SHP77 (cell line): ENCODE measurements around the gene NRL.

Experiments
- DNase-seq, 2 experiments: peaks; one replicate each; lab custom pipeline; 2025; lab: John Stamatoyannopoulos, UW

Gene NRL

DNA sequence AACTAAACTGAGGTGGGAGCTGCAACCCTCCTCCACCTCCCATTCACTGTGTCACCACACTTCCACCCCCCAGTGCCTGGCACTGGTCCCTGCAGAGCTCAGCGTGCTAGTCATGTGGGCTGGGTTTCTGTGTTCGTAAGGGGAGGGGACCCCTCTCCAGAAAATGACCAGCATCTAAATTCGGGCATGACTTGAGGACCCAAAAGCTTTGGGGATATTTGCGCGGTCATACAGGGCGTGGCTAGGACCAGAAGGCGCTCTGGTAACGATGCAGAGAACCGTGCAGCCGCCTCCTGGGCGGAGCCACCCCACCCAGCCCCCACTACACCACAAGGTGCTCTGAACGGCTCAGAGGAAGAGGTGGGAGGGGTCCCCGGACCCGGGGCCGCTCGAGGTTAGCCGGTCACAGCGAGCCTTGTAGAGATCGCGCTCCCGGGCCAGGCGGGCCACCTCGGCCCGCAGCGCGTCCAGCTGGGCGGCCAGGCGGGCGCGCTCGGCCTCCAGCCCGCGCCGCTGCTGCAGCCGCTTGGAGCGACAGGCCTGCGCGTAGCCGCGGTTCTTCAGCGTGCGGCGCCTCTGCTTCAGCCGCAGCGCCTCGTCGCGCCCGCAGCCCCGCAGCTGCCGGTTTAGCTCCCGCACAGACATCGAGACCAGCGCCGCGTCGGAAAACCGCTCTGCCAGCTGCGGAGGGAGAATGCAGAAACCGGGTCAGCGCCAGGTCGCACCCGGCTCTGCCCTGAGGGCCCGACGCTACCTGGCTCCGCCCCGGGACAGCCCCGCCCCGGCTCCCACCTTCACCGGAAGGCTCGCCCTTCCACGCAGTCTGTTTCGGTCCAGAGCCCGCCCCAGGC is 33.6 kb downstream of the NRL start:
- DNase-seq, result peak; percentile 56 to 60

DNA sequence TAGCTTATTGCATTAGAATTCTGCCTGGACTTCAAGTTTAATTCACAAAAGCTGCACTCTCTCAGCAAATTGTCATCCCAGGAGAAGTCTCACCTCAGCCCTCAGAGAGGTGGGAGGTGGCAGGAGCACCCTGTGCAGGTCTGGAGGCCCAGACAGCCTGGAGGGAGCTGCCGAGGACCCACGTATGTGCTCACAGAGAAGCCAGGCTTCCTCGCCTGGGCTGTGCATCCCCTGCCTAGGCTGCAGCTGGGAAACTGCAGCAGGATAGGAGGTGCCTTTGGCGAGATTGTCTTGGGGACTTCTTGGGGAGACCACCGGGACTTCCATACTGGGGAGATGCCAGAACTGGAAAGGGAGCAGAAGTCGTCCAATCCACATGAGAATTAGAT is 34.6 kb downstream of the NRL start:
- DNase-seq, result no peak

DNA sequence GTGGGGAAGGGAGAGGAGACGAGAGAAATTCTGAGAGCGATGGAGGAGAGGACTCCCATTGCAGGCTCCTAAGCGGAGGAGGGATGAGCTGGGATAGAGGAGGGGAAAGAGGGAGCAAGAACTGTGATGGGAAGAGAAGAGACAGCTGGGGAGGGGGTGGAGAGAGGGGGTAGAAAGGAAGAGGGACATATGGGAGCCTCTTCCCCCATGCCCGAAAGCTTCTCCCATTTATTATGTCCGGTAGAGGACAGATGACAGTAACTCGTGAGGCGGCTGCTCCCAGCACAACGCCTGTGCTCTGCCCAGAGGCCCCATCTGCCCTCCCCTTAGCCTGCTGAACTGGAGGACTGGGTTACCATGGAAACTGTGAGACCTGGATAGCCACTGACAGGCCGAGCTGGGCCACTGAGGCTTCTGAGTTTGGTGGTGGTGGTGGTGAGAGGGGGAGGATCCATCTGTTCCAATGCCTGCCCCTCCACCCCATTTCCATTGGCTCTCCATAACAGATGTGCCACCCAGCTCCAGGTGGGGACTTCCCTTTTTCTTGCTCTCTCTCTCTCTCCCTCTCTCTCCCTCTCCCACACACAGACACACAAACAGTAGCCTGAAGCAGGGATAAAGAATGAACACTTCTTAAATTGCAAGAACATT is 35.1 kb downstream of the NRL start:
- peak; percentile 63 to 67 for DNase-seq

DNA sequence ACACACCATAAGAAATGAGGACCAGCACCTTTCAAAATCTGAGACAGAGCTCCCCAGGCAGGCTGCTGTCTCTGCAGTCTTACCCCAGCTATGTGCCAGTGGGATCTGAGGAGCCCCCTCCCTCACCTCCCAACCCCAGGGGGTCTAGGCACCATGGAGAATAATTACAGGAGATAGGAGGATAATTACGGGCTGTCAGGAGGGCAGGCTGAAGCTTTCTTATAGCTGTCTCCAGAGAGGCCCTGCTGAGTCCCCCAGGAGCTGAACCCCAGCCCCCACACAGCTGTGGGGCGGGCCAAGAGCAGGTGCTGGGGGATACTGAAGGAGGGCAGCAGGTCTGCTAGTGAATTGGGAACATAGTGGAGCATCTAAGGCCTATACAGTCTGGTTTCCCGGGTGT is 36.6 kb downstream of the NRL start:
- no peak for DNase-seq

DNA sequence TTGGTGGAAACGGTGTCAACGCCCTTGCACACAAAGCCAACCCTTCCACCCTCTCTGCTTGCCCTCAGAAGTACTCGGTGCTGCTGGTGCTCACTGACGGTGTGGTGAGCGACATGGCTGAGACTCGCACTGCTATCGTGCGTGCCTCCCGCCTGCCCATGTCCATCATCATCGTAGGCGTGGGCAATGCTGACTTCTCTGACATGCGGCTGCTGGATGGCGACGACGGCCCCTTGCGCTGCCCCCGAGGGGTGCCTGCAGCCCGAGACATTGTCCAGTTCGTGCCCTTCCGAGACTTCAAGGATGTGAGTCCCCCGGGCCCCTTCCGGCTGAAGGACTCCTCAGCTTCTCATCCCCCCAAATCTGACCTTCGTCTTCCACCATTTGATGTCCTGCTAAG is 37.7 kb downstream of the NRL start:
- DNase-seq, result no peak

DNA sequence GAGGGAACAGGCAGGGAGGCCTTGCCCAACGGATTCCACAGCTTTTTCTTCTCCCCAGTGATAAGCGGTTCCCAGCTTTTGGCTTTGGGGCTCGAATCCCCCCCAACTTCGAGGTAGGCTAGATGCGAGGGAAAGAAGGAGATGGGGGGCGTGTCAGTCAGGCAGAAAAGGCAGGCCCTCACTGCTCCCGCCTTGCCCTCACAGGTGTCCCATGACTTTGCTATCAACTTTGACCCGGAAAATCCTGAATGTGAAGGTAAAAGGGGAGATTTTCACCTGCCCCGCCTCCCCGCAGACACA is 38.5 kb downstream of the NRL start:
- DNase-seq, result no peak

DNA sequence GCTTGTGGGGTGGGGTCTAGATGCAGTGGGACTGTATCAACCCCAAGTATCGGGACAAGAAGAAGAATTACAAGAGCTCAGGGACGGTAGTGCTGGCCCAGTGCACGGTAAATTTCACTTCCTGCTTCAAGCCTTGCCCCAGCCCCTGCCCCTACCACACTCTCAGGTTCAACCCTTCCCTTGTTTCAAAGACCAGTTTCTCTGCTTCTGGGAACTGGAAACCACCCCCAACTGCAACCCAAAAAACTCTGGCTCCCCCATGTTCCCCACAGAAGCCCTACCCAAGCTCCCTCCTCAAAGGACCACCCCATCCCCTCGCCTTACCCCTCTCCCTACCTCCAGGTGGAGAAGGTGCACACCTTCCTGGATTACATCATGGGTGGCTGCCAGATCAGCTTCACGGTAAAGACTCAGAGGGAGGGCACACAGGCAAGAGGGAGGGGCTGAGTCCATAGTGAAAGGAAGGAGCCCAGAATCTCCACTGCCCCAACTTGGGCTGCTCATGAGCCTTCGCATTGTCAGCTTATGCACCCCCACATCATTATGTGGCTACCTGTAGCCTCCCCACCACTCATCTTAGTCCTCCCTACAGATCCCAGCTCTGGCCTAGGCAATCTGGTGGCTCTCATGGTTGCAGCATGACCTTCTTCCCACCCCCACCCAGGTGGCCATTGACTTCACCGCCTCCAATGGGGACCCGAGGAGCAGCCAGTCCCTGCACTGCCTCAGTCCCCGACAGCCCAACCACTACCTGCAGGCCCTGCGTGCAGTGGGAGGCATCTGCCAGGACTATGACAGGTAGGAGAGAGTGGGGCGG is 39.1 kb downstream of the NRL start:
- DNase-seq, result no peak

DNA sequence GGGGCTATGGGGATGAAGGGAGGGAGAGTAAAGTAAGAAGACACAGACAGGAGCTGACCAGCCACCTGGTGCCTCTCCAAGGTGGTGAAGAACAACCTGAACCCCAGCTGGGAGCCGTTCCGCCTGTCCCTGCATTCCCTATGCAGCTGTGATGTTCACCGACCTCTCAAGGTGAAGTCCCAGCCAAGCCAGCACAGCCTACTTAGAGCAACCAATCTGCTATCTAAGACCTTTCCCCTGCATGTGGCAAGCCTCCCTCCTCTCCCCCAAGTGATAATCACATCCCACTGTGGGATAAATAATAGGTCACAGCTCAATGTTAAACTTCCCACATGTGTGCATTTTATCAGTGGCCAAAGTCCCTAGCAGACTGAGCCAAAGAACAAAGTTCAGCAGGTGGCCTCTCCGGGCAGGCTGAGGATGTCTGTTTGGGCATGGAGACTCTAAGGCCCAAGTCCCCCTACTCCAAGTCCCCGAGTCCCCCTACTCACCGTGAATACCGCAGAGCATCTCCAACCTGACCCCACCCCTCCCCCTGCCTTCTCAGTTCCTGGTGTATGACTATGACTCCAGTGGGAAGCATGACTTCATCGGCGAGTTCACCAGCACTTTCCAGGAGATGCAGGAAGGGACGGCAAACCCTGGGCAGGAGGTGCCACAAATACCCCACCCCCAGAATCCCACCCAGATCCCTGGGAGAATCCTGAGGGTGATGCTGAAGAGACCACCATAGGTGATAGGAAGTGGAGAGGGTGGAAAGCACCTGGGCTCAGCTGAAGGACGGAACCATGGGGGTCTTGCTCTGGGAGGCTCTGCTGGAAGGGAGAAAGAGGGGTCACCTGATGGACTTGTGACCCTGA is 39.9 kb downstream of the NRL start:
- no peak for DNase-seq

DNA sequence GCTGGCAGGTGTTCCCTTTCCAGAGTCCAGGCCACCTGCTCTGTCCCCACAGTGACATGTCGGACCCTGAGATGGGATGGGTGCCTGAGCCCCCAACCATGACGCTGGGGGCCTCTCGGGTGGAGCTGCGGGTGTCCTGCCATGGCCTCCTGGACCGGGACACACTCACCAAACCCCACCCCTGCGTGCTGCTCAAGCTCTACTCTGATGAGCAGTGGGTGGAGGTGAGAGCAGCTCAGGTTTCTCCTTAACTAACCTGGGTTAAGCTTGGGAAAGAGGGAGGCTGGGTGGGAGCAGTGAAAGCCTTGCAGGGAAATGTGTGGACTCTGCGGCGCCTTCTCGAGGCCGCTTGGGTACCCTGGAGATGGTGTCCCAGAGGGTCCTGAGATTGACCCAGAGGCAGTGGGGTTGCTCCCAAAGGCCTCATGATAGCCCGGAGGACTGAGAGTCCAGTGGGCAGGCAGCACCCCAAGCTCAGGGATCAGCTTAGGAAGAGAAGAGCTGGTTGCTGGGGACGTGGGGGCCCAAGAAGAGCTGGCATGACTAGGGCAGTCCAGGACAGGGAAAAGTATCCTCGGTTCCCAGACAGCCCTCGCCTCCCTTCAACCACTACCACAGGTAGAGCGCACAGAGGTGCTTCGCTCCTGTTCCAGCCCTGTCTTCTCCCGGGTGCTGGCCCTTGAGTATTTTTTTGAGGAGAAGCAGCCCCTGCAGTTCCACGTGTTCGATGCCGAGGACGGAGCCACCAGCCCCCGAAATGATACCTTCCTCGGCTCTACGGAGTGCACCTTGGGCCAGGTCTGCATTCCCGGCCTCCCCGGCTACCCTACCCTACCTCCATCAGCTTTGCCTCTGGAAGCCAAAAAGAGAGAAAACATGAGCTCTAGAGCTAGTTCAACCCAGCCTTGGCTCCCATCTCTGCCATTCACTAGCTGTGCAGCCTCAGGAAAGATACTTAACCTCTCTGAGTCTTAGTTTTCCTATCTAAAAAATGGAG is 41.6 kb downstream of the NRL start:
- no peak for DNase-seq

DNA sequence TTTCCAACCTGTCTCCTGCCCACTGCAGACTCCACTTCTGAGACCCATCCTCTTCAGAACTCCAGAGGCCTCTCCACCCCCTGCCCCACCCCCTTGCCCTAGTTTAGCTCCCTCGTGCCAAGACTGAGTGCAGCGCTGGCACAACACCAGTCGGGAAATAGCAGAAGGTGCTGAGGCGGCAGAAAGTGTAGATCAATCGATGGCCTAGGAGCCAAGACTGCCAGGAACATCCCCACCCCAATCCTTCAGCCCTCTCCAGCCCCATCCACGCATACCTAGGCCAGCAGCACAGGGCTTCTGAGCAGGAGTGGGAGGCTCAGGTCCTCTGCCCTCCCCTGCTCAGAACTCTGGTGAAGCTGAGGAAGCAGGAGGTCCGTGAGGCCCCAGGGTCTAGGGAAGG is 42.3 kb downstream of the NRL start:
- DNase-seq, result no peak

DNA sequence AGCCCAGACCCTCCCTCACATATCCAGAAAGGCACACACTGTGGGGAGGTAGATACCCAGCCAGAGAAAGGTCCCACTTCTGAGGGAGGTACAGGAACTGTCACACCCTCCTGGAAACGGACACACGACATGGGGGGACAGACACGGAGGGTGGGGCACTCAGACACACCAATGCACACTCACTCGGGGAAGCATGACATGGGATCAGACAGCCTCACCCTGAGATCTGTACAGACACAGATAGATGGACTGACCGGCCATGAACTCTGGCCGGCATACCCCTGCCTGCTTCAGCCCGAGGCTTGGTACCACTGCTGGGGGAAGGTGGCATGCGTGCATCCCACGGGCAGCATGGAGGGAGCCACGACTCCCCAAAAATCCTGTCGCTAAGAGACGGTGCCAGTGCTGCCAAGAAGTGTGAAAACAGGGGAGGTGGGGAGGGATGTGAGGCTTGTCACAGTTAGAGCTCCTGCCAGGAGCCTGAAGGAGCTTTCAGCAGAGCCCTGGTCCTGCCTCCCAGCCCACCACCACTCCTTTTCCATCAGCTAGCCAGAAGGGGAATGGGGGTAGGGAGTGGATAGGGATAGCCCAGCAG is 42.8 kb downstream of the NRL start:
- DNase-seq, result no peak

DNA sequence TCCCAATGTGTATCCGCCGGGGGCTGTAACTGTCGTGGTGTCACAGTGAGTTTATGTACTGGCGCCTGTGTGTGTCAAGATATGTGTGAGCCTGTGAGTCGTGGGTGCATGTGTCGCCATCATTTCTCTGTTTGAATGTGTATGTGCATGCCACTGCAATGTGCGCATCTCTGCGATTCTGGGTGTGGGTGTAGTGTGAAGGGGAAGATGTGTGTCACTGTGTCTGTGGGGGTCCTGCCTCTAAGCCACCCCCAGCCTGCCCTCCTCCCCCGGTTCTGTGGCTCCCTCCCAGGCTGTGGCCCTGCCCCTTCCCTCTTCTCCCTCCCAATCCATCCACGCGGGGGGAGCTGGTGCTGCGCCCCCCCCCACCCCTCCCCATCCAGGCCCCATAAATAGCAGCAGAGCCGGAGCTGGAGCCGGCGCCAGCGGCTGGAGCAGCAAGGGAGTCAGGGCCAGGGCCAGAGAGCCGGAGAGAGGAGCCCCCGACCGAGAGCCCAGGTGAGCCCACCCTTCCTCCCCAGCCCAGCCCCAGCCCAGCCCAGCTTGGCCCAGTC is 43.5 kb downstream of the NRL start, which contains the start of gene CPNE6:
Gene CPNE6 (plus strand): TSS at position 419 of the 554 bp plus-strand sequence. CDS start 1,375 bp downstream, outside the sequence.
- DNase-seq, result no peak

DNA sequence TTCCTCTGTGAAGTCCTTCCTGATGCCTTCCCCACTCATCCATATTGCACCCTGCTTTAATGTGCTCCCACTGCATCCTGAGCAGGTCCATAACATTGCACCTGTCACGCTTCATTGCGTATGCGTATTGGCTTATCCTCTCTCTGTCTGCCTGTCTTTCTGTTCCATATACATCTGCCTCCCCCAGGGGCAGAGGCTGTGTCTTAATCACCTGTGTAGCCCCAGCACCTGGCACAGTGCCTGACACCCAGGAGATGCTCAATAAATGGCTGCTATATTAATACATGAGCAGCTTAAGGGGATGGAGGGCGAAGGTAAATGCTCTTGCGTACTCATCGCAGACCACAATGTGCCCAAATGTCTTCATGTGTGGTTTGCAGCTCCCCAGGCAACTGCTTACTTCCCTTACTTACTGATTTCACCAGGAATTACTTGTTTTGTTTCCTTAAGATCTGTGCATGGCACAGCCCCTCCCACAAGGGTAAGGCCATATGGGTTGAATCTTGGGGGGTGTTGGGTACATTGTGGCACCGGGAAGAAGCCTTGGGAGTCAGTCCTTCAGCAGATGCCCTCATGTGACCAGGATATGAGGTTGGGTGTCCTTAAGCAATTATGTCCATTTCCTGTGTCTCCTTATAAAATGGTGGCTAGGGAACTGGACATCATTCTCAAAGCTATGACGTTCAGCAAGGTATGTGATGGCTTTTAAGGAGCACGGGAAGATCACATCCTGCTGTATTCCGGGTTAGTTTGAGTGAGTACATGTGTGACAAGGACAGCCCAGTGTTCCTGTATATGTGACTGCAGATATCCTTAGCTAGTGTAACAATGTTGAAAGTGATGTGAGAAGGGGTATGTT is 44.2 kb downstream of the NRL start:
- peak in 1 of 2 experiments; percentile 25 for DNase-seq

DNA sequence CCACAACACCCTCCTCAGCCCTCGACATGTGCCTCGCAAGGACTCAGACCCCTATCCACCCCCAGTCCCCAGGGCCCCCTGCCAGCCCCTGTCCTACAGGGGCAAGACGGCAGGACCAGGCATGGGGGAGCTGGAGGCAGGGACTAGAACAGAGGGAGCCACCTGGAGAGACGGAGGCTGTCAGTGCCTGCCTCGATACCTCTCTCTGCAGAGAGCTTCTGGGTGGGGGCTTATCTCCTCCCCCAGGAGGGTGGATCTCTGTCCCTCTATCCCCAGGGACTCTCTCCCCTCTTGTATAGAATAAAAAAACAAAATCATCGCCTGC is 45.4 kb downstream of the NRL start:
- no peak for DNase-seq

DNA sequence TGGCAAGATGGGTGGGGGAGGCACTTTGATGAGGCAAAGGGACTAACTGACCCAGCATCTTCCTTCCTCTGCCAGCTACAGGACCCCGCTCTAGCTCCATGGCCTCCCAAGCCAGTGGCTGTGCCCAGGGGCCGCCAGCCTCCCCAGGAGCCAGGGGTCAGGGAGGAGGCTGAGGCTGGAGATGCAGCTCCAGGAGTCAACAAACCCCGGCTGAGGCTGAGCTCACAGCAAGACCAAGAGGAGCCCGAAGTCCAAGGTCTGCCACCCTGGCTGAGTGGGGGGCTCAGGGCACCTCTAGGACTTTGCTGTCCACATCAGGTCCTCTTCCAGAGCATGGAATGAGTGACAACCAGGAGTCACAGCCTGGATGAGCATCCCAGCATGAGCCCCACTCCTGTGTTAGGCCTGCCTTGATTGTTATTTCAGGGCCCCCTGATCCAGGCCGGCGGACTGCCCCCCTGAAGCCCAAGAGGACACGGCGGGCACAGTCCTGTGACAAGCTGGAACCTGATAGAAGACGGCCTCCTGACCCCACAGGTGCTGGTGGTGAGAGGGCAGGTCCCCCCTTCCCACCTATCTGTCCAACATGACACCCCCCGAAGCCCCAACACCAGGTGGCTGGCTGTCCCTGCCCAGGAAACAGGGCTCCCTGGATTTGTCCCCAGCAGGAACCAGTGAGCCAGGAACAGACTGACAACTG is 45.9 kb downstream of the NRL start:
- DNase-seq, result no peak

DNA sequence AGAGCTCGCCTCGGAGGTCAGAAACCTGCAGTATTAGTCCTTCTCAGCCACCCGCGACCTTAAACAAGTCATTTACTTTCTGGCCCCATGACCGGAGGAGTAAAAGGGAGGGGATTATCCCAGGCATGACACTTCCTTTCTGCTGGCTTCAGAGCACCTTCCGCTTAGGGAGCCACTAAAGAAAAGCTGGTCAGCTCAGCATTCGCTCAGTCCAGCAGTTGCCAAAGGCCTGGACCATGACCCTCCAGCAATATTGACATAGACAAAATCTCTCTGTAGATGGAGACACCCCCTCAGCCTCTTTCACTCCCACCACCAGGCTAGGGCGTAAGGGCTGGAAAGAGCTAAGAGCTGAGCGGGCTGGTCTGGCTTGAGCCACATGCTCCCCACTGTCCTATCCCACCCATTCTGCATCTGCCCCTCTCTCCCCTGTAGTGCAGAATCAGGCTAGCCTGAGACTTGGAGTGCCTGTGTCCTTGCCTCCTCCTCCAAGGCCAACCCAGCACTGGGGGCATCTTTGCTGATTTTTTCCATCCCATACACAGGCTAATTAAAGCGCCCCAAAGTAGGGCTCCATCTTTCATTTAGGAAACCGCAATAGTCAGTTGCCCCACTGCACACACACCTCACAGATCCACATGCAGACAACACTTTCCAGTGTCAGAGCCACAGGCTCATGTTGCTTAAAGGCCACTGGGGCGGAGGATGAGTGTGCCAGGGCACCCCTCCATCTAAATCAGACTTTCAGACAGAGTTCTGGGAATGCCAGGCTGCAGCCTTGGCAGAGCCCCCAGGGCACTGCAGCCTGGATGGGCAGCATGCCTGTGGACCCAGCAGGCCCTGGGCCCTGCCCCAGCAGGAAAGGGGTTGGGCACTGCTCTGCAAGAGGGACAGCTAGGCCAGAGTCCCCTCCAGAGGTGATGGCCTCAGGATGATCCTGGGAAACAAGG is 47.3 kb downstream of the NRL start:
- no peak for DNase-seq

DNA sequence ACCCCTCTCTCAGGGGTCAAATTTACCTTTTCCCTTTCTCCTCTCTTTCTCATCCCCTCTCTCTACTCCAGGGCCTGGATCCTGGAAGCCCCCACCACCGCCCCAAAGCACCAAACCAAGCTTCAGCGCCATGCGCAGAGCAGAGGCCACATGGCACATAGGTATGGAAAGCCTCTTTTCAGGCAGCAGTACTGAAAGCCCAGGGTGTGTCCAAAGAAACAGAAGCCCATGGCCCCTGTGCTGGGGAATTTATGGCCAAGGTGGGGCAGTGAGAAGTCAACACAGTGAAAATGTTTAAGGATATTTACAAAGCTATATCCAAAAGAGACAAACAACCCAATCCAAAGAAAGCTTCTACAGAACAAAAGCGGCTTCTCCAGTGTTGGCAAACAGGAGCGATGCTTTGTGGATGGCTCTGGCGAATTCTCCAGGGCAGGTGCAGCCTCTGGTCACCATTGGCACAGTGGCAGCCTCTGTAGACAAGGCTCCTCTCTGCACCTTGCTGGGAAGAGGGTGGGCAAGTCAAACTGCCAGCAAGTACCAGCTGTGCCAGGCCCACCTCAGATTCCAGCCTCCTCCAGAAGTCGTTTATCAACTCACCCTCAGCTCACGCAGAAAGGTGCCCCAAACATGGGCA is 48.1 kb downstream of the NRL start:
- DNase-seq, result no peak
